ENCODE results near the gene ZGPAT. TPM values are rescaled to one million over a fixed set of nuclear protein-coding genes. Genes with fewer than 3 reads are reported as not detected.

Gene ZGPAT
- total RNA-seq, 1 donor from 2014 or later, result 28.0 TPM

DNA sequence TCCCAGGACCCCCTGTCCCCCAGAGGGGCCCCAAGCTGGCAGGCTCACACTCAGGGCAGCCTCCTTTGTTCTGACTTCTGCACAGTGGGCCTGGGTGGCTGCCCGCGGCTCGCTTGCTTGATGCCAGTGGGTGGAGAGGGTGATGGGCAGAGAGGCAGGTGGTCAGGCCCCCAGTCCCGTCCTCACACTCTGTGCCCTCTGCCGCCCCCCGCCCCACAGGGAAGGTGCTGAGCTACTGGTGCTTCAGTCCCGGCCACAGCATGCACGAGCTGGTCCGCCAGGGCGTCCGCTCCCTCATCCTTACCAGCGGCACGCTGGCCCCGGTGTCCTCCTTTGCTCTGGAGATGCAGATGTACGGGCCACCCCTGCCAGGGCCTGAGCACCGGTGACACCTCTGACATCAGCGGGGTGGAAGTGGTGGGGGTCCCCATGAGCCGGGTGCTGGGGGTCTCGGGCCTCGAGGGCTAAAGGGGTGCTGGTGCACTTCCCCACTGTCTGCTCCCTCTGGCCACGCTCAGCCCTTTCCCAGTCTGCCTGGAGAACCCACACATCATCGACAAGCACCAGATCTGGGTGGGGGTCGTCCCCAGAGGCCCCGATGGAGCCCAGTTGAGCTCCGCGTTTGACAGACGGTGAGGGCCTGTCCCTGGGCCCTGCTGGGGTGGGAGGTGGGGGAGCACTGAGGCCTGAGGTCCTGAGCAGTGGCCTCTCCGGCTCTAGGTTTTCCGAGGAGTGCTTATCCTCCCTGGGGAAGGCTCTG is 20.2 kb upstream of the ZGPAT start:
- peaks cover 53% of the 10 kb centered on the region for H3K4me1 Mint-ChIP-seq (ENCODE audit: unreplicated experiment)
- no peaks in the 10 kb centered on the region for H3K27me3 Mint-ChIP-seq (ENCODE audit: unreplicated experiment)
- H3K27ac Mint-ChIP-seq (ENCODE audit: unreplicated experiment), result no peak overlapping the region
- no peaks in the 10 kb centered on the region for H3K36me3 Mint-ChIP-seq (ENCODE audit: unreplicated experiment)
- DNase-seq (ENCODE audit: extremely low spot score, unreplicated experiment), result no peak
- TF ChIP-seq, protein P1, sequence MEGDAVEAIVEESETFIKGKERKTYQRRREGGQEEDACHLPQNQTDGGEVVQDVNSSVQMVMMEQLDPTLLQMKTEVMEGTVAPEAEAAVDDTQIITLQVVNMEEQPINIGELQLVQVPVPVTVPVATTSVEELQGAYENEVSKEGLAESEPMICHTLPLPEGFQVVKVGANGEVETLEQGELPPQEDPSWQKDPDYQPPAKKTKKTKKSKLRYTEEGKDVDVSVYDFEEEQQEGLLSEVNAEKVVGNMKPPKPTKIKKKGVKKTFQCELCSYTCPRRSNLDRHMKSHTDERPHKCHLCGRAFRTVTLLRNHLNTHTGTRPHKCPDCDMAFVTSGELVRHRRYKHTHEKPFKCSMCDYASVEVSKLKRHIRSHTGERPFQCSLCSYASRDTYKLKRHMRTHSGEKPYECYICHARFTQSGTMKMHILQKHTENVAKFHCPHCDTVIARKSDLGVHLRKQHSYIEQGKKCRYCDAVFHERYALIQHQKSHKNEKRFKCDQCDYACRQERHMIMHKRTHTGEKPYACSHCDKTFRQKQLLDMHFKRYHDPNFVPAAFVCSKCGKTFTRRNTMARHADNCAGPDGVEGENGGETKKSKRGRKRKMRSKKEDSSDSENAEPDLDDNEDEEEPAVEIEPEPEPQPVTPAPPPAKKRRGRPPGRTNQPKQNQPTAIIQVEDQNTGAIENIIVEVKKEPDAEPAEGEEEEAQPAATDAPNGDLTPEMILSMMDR (IDR thresholded peaks at IDR 0.05), result no peak
- no peaks in the 10 kb centered on the region for H3K9me3 Mint-ChIP-seq (ENCODE audit: unreplicated experiment)
- H3K4me3 Mint-ChIP-seq (ENCODE audit: unreplicated experiment), result no peak overlapping the region

DNA sequence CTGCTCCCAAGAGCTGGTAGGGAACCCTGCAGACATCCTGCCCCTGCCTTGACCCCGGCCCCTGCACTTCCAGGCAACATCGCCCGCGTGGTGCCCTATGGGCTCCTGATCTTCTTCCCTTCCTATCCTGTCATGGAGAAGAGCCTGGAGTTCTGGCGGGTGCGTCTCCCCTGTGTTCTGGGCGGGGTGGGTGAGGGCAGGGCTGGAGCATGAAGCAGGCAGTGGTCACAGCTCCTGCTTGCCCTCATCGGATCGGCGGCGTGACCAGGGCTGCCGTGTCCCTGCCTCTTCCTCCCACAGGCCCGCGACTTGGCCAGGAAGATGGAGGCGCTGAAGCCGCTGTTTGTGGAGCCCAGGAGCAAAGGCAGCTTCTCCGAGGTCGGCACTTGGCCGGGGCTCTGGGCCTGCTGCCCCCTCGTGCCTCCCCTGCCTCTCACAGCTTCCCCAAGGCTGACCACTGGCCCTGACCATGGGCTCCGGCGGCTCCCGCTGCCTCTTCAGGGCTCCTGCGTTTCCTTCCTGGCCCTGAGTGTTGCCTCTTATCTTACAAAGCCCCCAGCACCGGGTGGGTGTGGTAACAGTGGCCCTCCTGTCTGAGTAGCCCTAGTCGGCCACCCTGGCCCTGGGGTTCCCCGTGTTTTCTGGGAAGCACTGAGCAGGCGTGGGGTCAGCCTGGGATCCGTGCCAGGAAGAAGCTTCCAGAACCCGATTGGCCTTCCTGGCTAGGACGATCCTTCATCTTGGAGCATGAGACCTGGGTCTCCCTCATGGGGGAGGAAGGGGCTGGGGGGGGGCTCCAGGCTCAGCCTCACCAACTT is 19.4 kb upstream of the ZGPAT start:
- H3K4me3 Mint-ChIP-seq (ENCODE audit: unreplicated experiment), result no peak overlapping the region
- TF ChIP-seq, protein P1 (IDR thresholded peaks at IDR 0.05), result no peak
- no peaks in the 10 kb centered on the region for H3K36me3 Mint-ChIP-seq (ENCODE audit: unreplicated experiment)
- peak overlapping the region; percentile 44 for H3K27ac Mint-ChIP-seq (ENCODE audit: unreplicated experiment)
- DNase-seq (ENCODE audit: extremely low spot score, unreplicated experiment), result no peak
- peaks cover 45% of the 10 kb centered on the region for H3K4me1 Mint-ChIP-seq (ENCODE audit: unreplicated experiment)
- no peaks in the 10 kb centered on the region for H3K9me3 Mint-ChIP-seq (ENCODE audit: unreplicated experiment)
- no peaks in the 10 kb centered on the region for H3K27me3 Mint-ChIP-seq (ENCODE audit: unreplicated experiment)

DNA sequence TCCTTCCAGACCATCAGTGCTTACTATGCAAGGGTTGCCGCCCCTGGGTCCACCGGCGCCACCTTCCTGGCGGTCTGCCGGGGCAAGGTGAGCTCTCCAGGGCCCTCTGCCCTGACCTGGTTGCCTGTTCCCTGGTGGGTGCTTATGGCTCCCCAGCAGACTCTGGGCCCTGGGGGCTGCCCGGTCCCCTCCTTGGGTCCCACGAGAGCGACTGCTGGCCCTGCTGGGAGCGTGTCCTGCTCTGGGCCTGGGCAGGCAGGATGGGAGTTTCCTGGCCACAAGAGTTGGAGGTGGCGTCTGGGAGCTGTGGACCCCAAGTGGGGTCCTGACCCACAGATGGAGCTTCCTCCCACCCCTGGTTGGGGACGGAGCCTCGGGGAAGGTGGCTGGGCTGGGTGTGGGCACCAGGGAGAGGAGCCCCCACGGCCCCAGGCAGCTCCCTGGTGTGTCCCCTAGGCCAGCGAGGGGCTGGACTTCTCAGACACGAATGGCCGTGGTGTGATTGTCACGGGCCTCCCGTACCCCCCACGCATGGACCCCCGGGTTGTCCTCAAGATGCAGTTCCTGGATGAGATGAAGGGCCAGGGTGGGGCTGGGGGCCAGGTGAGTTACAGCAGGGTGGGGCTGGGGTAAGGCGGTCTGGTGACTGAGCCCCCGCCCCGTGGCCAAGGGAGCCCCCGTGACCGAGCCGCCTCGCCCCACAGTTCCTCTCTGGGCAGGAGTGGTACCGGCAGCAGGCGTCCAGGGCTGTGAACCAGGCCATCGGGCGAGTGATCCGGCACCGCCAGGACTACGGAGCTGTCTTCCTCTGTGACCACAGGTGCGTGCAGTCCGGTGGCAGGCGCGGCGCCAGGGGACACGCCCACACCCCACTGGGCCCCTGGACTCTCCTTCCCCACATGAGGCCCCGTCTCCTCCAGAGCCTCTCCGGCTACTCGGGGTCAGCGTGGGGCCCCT is 18.5 kb upstream of the ZGPAT start:
- Mint-ChIP-seq H3K4me1 (ENCODE audit: unreplicated experiment) (peaks cover 38% of the 10 kb centered on the region), H3K9me3 (ENCODE audit: unreplicated experiment) (no peaks in the 10 kb centered on the region), H3K36me3 (ENCODE audit: unreplicated experiment) (no peaks in the 10 kb centered on the region), H3K4me3 (ENCODE audit: unreplicated experiment) (no peak overlapping the region), H3K27me3 (ENCODE audit: unreplicated experiment) (no peaks in the 10 kb centered on the region), H3K27ac (ENCODE audit: unreplicated experiment) (no peak overlapping the region)
- DNase-seq (ENCODE audit: extremely low spot score, unreplicated experiment), result no peak
- TF ChIP-seq, protein P1 (IDR thresholded peaks at IDR 0.05), result no peak

DNA sequence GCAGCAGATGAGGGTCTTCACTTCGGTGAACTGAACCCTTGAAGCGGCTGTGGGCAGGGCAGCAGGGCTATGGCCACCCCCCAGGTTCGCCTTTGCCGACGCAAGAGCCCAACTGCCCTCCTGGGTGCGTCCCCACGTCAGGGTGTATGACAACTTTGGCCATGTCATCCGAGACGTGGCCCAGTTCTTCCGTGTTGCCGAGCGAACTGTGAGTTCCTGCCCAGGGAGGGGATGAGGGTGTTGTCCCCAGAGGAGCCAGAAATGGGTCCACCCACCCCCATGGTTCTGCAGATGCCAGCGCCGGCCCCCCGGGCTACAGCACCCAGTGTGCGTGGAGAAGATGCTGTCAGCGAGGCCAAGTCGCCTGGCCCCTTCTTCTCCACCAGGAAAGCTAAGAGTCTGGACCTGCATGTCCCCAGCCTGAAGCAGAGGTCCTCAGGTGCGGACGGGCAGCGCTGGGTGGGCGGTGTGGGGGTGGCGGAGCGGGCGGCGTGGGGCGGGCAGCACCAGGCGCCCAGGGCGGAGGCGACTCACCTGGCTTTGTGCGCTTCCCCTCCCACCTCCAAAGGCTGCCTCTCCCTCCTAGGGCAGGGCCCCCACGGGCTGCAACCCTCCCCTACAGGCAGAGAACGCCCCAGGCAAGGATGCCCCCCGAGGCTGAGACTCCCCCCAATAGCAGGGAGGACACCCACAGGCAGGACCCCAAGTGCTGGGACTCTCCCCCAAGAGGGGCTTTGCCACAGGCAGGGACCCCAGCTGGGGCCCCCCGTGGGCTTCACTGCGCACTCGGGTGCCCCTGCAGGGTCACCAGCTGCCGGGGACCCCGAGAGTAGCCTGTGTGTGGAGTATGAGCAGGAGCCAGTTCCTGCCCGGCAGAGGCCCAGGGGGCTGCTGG is 17.6 kb upstream of the ZGPAT start:
- Mint-ChIP-seq H3K9me3 (ENCODE audit: unreplicated experiment) (no peaks in the 10 kb centered on the region), H3K4me1 (ENCODE audit: unreplicated experiment) (peaks cover 32% of the 10 kb centered on the region), H3K36me3 (ENCODE audit: unreplicated experiment) (no peaks in the 10 kb centered on the region), H3K4me3 (ENCODE audit: unreplicated experiment) (no peak overlapping the region), H3K27me3 (ENCODE audit: unreplicated experiment) (no peaks in the 10 kb centered on the region), H3K27ac (ENCODE audit: unreplicated experiment) (peak overlapping the region; percentile 23)
- TF ChIP-seq, protein P1 (IDR thresholded peaks at IDR 0.05), result no peak
- no peak for DNase-seq (ENCODE audit: extremely low spot score, unreplicated experiment)

Data from osteocyte (in vitro differentiated cells).